ENCODE results near the gene VMAC.

The VMAC gene

DNA sequence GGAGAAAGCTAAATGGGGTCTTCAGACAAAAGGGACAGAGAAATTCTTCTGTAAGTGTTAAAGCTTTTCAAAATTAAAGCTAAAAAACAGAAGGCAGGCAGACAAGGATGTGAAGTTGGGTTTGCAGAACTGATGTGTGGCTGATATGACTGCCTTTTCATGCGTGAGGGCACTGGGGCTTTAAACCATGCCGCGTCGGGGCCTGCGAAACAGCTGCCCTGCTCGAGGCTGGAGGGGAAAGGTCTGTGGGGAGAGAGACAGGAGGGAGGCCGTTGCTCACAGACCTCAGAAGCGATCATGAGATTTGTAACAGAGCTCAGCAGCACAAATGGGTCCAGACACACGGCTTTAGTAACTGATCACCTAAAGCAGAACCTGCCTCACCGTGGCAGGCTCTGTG lies 32.9 kb downstream of the VMAC start:
- TF ChIP-seq, protein P1, sequence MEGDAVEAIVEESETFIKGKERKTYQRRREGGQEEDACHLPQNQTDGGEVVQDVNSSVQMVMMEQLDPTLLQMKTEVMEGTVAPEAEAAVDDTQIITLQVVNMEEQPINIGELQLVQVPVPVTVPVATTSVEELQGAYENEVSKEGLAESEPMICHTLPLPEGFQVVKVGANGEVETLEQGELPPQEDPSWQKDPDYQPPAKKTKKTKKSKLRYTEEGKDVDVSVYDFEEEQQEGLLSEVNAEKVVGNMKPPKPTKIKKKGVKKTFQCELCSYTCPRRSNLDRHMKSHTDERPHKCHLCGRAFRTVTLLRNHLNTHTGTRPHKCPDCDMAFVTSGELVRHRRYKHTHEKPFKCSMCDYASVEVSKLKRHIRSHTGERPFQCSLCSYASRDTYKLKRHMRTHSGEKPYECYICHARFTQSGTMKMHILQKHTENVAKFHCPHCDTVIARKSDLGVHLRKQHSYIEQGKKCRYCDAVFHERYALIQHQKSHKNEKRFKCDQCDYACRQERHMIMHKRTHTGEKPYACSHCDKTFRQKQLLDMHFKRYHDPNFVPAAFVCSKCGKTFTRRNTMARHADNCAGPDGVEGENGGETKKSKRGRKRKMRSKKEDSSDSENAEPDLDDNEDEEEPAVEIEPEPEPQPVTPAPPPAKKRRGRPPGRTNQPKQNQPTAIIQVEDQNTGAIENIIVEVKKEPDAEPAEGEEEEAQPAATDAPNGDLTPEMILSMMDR (IDR thresholded peaks at IDR 0.05; ENCODE audit: low read depth, low read length, missing control alignments): no peak
- H3K4me3 ChIP-seq (ENCODE audit: low read depth, low read length): no peak overlapping the region
- no peak for DNase-seq (ENCODE audit: low read depth)

DNA sequence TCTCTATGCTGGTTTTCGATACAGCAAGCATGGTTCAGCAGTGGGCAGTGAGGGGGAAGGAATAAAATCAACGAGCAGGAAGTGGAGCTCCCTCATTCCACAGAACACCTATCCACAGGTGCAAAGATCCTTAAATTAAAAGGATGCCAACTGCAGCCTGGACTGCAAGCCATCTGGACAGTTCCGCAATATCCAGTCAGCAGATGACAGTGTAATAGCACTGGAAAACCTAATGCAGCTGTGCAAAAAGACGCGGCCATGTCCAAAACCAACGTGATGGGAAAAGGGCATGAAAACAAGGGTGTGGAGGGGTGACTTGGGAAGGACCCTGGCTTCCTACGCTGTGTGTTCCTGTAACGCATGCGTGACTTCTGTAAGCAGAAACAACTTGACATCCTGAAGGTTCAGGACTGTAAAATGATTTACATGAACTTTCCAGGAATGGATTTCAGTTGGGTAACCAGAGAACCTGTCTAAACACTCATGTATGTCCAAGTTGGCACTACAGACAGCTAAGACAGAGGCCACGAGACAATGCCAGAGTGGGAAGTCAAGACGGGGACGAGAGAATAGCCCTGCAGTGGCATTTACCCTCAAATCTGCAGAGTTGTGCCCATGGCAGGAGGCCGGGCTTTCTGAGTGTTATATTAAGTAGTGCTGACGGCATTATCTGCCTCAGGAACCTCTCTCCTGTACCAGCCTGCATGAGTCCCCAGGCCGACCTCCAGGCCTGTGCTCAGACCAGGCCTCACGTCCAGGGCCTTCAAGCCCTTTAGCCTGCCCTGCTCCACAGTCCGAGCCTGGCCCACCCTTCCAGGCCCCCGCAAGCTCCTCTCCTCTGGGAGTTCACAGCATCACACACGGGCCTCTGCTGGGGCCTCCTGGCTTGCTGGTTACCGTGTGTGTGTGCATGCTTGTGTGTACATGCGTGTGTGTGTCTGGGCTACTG lies 35.9 kb downstream of the VMAC start:
- no peak for DNase-seq (ENCODE audit: low read depth)
- no peak overlapping the region for H3K4me3 ChIP-seq (ENCODE audit: low read depth, low read length)
- TF ChIP-seq, protein P1 (IDR thresholded peaks at IDR 0.05; ENCODE audit: low read depth, low read length, missing control alignments): no peak

DNA sequence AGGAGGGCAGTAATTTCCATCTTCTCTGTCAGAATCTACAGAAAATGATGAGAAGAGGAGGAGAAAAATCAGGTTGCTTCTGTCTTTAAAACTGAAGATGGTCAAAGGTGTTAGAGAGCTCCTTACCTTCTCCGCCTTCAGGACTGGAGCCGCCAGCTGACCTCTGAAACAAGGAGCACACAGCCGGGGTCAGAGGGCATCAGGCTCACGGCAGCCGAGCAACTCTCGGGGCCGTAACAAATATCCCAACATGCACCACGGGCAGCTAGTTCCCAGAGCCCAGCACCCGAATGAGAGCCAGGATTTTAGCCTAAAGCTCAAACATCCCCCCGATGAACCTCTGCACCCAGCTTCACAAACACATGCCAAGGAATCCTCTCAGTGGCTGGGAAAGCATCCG lies 37.0 kb downstream of the VMAC start:
- no peak overlapping the region for H3K4me3 ChIP-seq (ENCODE audit: low read depth, low read length)
- DNase-seq (ENCODE audit: low read depth): no peak
- TF ChIP-seq, protein P1 (IDR thresholded peaks at IDR 0.05; ENCODE audit: low read depth, low read length, missing control alignments): no peak

DNA sequence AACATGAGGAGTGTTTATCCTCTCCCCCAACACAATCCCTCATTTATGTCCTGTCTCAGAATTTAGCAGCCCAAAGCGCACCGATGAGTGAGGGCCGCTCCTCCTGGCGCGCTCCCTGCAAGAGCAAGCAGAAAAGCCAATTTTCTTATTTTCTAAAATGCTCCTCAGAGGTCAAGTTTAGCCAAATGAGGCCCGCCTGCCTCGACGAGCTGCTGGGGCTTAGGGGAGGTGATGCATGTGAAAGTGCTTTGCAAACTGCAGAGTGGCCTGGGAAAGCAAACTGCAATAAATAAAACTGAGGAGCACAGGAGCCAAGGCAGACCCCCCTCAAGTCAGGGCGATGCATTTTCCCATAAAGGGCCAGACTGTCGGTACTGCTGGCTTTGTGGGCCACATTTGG lies 38.4 kb downstream of the VMAC start:
- no peak overlapping the region for H3K4me3 ChIP-seq (ENCODE audit: low read depth, low read length)
- TF ChIP-seq, protein P1 (IDR thresholded peaks at IDR 0.05; ENCODE audit: low read depth, low read length, missing control alignments): no peak
- DNase-seq (ENCODE audit: low read depth): no peak

DNA sequence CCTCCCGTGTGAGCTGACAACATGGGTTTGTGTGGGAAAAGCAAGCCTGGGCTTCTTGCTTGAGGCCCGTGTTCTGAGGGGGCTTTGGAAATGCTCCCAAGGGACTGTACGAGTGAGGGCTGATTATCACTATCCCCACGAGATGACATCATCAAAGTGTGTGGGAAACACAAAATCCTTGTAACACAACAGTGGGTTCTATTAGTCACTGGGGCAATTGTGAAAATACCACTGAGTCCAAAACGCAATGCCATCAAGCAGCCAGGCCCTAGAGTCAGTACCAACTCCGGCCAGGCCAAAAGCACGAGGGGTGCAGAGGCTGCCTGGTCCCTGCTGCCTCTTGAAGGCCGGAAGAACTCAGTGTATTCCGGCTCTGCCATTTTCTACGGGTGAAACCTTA lies 39.0 kb downstream of the VMAC start:
- DNase-seq (ENCODE audit: low read depth): no peak
- no peak overlapping the region for H3K4me3 ChIP-seq (ENCODE audit: low read depth, low read length)
- TF ChIP-seq, protein P1 (IDR thresholded peaks at IDR 0.05; ENCODE audit: low read depth, low read length, missing control alignments): no peak

DNA sequence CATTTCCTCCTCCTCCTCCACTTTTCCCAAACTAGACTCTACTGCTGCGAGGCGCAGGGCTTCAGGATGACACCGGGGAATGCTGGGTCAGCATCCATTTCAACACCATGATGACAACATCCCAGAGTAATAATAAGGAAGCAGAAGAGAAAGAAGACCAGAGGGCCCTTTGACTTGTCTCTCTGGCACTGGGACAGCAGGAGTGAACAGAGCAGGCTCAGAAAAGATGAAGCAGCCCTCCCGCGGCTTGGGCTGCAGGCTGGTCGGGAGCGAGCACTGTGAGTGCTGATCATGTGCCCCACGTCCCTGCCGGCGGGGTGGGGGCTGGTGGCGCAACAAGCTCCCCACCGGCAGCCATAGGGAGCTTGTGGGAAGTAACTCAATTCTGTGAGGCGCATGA lies 42.8 kb downstream of the VMAC start:
- no peak overlapping the region for H3K4me3 ChIP-seq (ENCODE audit: low read depth, low read length)
- TF ChIP-seq, protein P1 (IDR thresholded peaks at IDR 0.05; ENCODE audit: low read depth, low read length, missing control alignments): no peak
- no peak for DNase-seq (ENCODE audit: low read depth)

Measured in GM12864 (cell line).